Neutrophil (primary cell): ENCODE results near the gene KREMEN1.

Experiments used
- H3K27ac ChIP-seq: fragments of 200-600 bp; sonication (generic); 2 replicates; pipeline ENCODE4 v1.5.1; 2016; ENCODE audit warnings: mild to moderate bottlenecking, moderate library complexity
- H3K27me3 ChIP-seq: fragments of 200-600 bp; sonication (generic); 2 replicates; pipeline ENCODE4 v1.6.0; 2016; ENCODE audit warnings: mild to moderate bottlenecking
- H3K36me3 ChIP-seq: fragments of 200-600 bp; sonication (generic); 2 replicates; pipeline ENCODE4 v1.5.1; 2017
- H3K4me1 ChIP-seq, 2 experiments: fragments of 200-600 bp in 1 of 2; sonication (generic) in 1 of 2; 1 replicate in 1 of 2; 2 replicates in 1 of 2; pipeline versions ENCODE4 v1.5.1 to v1.6.1; 2013 to 2016; ENCODE audit warnings: low read depth in 1 of 2, low read length in 1 of 2, mild to moderate bottlenecking in 1 of 2, moderate library complexity in 1 of 2; ENCODE audit not compliant: control insufficient read depth in 1 of 2, insufficient read depth in 1 of 2
- H3K4me3 ChIP-seq, 2 experiments: fragments of 200-600 bp in 1 of 2; sonication (generic) in 1 of 2; 1 replicate in 1 of 2; 2 replicates in 1 of 2; pipeline ENCODE4 v1.5.1; 2013 to 2016; ENCODE audit warnings: low read depth in 1 of 2, low read length in 1 of 2, mild to moderate bottlenecking in 1 of 2, moderate library complexity in 1 of 2
- H3K9me3 ChIP-seq: fragments of 200-600 bp; sonication (generic); 2 replicates; pipeline ENCODE4 v1.5.1; 2016
- TF ChIP-seq, protein P1 (sequence below): fragments of 200-600 bp; sonication (generic); IDR thresholded peaks from 2 replicates; pipeline ENCODE4 v1.5.1; 2016; ENCODE audit warnings: antibody characterized with exemption

The KREMEN1 gene

DNA sequence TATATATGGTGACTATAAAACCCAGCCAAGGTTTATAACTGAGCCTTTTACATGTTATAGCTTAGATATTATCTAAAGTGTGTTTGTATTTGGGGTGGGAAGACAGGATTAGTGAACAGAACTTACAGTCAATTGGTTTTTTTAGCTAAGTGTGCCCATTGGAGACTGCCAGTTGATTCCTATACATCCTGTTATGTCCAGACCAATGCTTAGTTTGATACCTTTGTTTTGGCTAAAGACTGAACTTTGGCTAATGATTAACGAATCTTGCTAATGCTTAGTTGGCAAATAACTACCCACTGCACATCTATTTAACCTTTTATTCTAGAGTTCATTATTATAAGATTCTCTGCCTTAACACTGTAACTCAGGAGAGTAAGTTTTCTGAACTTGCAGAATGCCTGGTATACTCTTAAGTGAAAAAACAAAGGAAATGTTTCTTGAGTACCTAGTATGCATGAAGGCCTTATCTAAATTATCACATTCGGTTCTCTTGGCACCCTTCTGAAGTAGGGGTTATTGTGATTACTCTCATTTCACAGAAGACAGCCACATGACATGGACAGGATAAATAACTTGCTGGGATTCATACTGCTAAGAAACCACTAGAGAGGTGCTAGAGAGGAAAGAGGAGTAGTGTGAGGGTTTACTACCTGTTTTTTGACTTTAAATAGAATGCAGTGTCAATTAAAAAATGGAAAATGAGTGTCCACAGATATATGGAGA is 54.0 kb downstream of the KREMEN1 start:
- TF ChIP-seq, protein P1, sequence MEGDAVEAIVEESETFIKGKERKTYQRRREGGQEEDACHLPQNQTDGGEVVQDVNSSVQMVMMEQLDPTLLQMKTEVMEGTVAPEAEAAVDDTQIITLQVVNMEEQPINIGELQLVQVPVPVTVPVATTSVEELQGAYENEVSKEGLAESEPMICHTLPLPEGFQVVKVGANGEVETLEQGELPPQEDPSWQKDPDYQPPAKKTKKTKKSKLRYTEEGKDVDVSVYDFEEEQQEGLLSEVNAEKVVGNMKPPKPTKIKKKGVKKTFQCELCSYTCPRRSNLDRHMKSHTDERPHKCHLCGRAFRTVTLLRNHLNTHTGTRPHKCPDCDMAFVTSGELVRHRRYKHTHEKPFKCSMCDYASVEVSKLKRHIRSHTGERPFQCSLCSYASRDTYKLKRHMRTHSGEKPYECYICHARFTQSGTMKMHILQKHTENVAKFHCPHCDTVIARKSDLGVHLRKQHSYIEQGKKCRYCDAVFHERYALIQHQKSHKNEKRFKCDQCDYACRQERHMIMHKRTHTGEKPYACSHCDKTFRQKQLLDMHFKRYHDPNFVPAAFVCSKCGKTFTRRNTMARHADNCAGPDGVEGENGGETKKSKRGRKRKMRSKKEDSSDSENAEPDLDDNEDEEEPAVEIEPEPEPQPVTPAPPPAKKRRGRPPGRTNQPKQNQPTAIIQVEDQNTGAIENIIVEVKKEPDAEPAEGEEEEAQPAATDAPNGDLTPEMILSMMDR = no peak
- Histone ChIP-seq H3K4me3 (no peak overlapping the region), H3K27me3 (peaks cover 1% of the 10 kb centered on the region), H3K36me3 (peaks cover 4% of the 10 kb centered on the region), H3K27ac (no peak overlapping the region), H3K9me3 (no peaks in the 10 kb centered on the region), H3K4me1 (no peaks in the 10 kb centered on the region)

DNA sequence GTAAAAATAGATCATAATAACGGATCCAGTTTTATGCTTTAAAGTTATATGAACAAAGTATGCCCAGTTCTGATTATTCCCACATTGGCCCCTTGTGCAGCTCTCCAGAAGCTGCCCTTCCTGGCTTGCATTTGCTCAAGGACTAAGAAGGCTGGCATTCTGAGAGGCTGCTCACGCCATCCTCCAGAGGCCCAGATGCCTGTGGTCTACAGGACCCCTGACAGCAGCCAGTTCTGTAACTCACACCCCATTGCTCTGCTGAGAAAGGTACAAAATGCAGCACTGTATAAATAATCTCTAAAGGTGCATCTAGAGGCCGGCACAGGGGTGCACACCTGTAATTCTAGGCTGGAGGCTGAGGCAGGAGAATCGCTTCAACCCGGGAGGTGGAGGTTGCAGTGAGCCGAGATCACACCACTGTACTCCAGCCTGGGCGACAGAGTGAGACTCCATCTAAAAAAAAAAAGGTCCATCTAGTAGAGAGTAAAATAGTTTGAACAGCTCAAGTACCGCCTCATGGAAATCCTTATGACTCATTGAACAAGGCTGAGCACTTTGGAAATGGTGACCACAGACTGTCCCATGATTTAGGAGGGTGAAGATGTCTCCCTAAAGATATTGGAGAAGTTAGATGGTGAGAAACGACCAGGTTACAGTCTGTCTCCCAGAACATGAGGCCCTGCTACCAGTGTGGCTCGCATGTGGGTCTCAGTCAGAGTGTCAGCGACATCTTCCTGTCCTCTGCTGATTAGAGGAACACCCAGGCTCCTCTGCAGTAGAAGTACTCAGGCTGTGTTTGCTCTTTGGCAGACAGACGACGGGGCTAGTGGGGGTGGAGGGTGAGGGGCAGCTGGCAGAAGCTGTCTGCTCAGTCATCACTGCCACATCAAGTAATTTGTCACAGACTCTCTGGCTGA is 56.3 kb downstream of the KREMEN1 start:
- H3K27me3 ChIP-seq = no peaks in the 10 kb centered on the region

DNA sequence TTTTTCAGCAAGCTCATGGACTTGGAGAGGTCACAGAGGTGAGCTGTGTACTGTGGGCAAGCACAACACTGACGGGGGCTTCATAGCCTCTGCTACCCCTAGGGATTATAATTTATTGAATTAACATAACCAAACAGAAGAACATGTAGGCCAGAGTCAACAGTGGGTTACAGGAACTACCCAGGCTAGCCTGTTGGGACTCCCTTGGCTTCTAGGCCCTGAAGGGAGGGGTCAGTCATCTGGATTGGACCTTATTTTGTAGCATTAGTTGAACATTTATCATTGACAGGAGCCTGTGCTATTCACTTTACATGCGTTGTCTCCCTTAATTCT is 56.9 kb downstream of the KREMEN1 start:
- TF ChIP-seq, protein P1 = no peak
- Histone ChIP-seq H3K27ac (no peak overlapping the region), H3K9me3 (no peaks in the 10 kb centered on the region)

More for the DNA sequence above, 56.3 kb downstream of the KREMEN1 start:
- H3K27ac ChIP-seq = no peak overlapping the region
- no peak overlapping the region for H3K4me3 ChIP-seq
- H3K4me1 ChIP-seq = no peaks in the 10 kb centered on the region
- TF ChIP-seq, protein P1 = no peak
- H3K9me3 ChIP-seq = no peaks in the 10 kb centered on the region
- H3K36me3 ChIP-seq = peaks cover 4% of the 10 kb centered on the region

DNA sequence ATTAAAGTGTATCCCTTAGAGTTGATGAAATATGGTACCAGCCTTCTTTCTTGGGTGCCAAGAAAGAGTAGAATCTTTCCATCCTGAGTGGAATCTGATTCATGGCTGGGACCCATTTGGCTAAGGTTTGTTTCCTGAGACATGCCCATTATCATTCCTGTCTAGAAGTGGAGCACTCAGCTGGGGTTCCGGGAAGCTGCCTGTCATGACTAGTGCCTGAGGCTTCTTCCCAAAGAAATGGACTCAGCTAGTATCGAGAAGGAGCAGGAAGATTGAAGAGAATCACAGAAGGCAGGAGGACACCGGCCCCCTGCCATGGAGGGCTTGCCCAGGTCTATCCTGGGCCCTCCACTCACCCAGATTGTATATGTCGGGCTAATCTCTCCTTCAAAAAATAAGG is 57.6 kb downstream of the KREMEN1 start:
- no peak overlapping the region for H3K27ac ChIP-seq
- TF ChIP-seq, protein P1 = no peak
- no peaks in the 10 kb centered on the region for H3K4me1 ChIP-seq
- peaks cover 13% of the 10 kb centered on the region for H3K27me3 ChIP-seq
- peaks cover under 1% of the 10 kb centered on the region for H3K36me3 ChIP-seq
- no peak overlapping the region for H3K4me3 ChIP-seq
- no peaks in the 10 kb centered on the region for H3K9me3 ChIP-seq

More for the DNA sequence above, 56.9 kb downstream of the KREMEN1 start:
- H3K27me3 ChIP-seq = peaks cover 6% of the 10 kb centered on the region
- peaks cover 4% of the 10 kb centered on the region for H3K36me3 ChIP-seq
- no peaks in the 10 kb centered on the region for H3K4me1 ChIP-seq
- H3K4me3 ChIP-seq = no peak overlapping the region

DNA sequence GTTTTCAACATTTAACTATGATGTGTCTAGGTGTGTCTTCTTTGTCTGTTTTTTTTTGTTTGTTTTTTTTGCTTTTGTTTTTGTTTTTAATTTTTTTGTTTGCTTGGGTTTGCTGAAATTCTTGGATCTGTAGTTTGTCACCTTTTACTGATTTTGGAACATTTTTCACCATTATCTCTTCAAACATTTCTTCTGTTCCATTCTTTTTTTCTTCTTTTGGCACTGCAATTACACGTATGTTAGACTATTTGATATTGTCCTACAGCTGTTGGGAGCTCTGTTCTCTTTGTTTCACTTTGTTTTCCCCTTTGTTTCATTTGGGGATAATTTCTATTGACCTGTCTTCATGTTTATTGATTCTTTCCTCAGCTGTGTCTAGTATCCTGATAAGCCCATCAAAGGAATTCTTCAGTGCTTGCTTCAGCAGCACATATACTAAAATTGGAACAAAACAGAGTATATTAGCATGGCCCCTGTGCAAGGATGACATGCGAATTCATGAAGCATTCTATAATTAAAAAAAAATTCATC is 60.8 kb downstream of the KREMEN1 start:
- no peak overlapping the region for H3K4me3 ChIP-seq
- TF ChIP-seq, protein P1 = no peak
- H3K27me3 ChIP-seq = peaks cover 16% of the 10 kb centered on the region
- no peaks in the 10 kb centered on the region for H3K4me1 ChIP-seq
- peaks cover 4% of the 10 kb centered on the region for H3K36me3 ChIP-seq
- H3K27ac ChIP-seq = no peak overlapping the region
- H3K9me3 ChIP-seq = no peaks in the 10 kb centered on the region
